K562 (cell line): ENCODE data around the gene HSPA4L. TPM values are rescaled to one million over a fixed set of nuclear protein-coding genes. Genes with fewer than 3 reads are reported as not detected.

Experiments
- ATAC-seq: fragments of 200-7000 bp; cut with Tn5 transposase; 3 replicates; pipeline ENCODE4 v1.9.1; 2020; ENCODE audit warnings: moderate library complexity
- BruUV-seq: library from RNA; stranded (reverse); fragments of 400-500 nt; replicated peaks from 2 replicates; lab custom pipeline; 2021; lab: Mats Ljungman, UMichigan
- CTCF ChIA-PET: fragments of 300-600 bp; formaldehyde crosslinking; extraction: SDS; loops from one replicate; lab custom pipeline; 2021; ENCODE audit warnings: low intra/inter-chr PET ratio; lab: Yijun Ruan, JAX
- POLR2A ChIA-PET: fragments of 300-600, 350-650 bp; sonication (Branson Sonifier 250); formaldehyde crosslinking; extraction: SDS; loops from one replicate; lab custom pipeline; 2021; ENCODE audit warnings: antibody characterized with exemption, inconsistent platforms; lab: Yijun Ruan, JAX
- DNase-seq, 4 experiments: peaks; one replicate each; pipeline versions ENCODE4 v3.0.0 to v3.0.0-alpha.2; 2011 to 2018; ENCODE audit warnings: low spot score in 3 of 4, mixed read lengths in 3 of 4; ENCODE audit errors: extremely low read depth in 1 of 4
- FAIRE-seq: peaks from 2 replicates; lab custom pipeline; 2011; peaks lifted over from hg19 to GRCh38; lab: Jason Lieb, UNC
- H2AFZ ChIP-seq: 2 replicates; pipeline ENCODE4 v1.6.0; 2011; ENCODE audit warnings: low read depth, low read length, control low read depth, inconsistent platforms
- H3K27ac ChIP-seq: fragments of 200-600 bp; 3 replicates; pipeline ENCODE4 v1.8.0; 2011; ENCODE audit warnings: low read depth, mild to moderate bottlenecking, control low read depth, inconsistent platforms, low read length, moderate library complexity, mixed read lengths; ENCODE audit errors: extremely low read depth
- H3K27me3 ChIP-seq, 2 experiments: fragments of 300-600 bp in 1 of 2; 2 replicates in 1 of 2; 3 replicates in 1 of 2; pipeline versions ENCODE4 v1.6.0 to v1.8.0; 2011; ENCODE audit warnings: inconsistent platforms in 2 of 2, low read length in 2 of 2, mild to moderate bottlenecking in 1 of 2, mixed read lengths in 1 of 2, moderate library complexity in 1 of 2; ENCODE audit not compliant: control insufficient read depth in 2 of 2, insufficient read depth in 2 of 2
- H3K36me3 ChIP-seq: fragments of 300-600 bp; 3 replicates; pipeline ENCODE4 v1.8.0; 2011; ENCODE audit warnings: mild to moderate bottlenecking, low read length, inconsistent platforms; ENCODE audit not compliant: control insufficient read depth, insufficient read depth
- H3K4me1 ChIP-seq, 2 experiments: fragments of 200-600 bp in 1 of 2; replicated peaks in 1 of 2; 2 replicates in 1 of 2; 3 replicates in 1 of 2; pipeline versions ENCODE4 v1.5.1 to v1.8.0; 2011; ENCODE audit warnings: inconsistent platforms in 2 of 2, low read length in 2 of 2, mild to moderate bottlenecking in 1 of 2, mixed read lengths in 1 of 2, moderate library complexity in 1 of 2; ENCODE audit not compliant: control insufficient read depth in 2 of 2, insufficient read depth in 2 of 2
- H3K4me2 ChIP-seq: 2 replicates; pipeline ENCODE4 v1.6.1; 2011; ENCODE audit warnings: low read length, control low read depth, inconsistent platforms, mixed read lengths; ENCODE audit not compliant: insufficient read depth
- H3K4me3 ChIP-seq: fragments of 200-600 bp; sonication (generic), shearing (Covaris generic); 2 replicates; pipeline ENCODE4 v1.5.1; 2016; ENCODE audit warnings: control low read depth, inconsistent platforms
- H3K79me2 ChIP-seq: fragments of 200-600 bp; 3 replicates; pipeline ENCODE4 v1.8.0; 2011; ENCODE audit warnings: low read length, inconsistent platforms; ENCODE audit not compliant: control insufficient read depth, insufficient read depth
- H3K9ac ChIP-seq, 2 experiments: 2 replicates each; pipeline versions ENCODE4 v1.6.0 to v1.6.1; 2011; ENCODE audit warnings: low read depth in 2 of 2, low read length in 2 of 2, control low read depth in 1 of 2, inconsistent platforms in 1 of 2, mild to moderate bottlenecking in 1 of 2, mixed read lengths in 1 of 2; ENCODE audit not compliant: insufficient read depth in 1 of 2
- H3K9me1 ChIP-seq: one replicate; pipeline ENCODE4 v1.6.0; 2011; ENCODE audit warnings: inconsistent platforms, mild to moderate bottlenecking, low read length, moderate library complexity; ENCODE audit not compliant: control insufficient read depth, insufficient read depth
- H3K9me3 ChIP-seq: replicated peaks from 2 replicates; pipeline ENCODE4 v1.5.1; 2011; ENCODE audit warnings: low read depth, low read length, inconsistent platforms; ENCODE audit not compliant: control insufficient read depth, insufficient read depth
- H4K20me1 ChIP-seq: replicated peaks from 2 replicates; pipeline ENCODE4 v1.6.1; 2011; ENCODE audit warnings: low read length, inconsistent platforms, mixed read lengths; ENCODE audit not compliant: control insufficient read depth, insufficient read depth
- CBX8 ChIP-seq: fragments of 200-600 bp; sonication (generic); IDR thresholded peaks from 2 replicates; pipeline ENCODE4 v1.6.1; 2012; ENCODE audit warnings: borderline replicate concordance, mixed run types, low read depth, mild to moderate bottlenecking, moderate library complexity, mixed read lengths, low read length, control low read depth, inconsistent platforms; ENCODE audit not compliant: poor library complexity, severe bottlenecking; ENCODE audit errors: extremely low read depth
- RBM25 ChIP-seq: fragments of 200-400 bp; formaldehyde crosslinking; IDR thresholded peaks from 2 replicates; pipeline ENCODE4 v1.6.1; 2018; ENCODE audit warnings: low read length, low read depth, moderate library complexity; ENCODE audit not compliant: severe bottlenecking
- STAT5B ChIP-seq: fragments of 250-450 bp; sonication (Bioruptor Pico); IDR thresholded peaks from 2 replicates; pipeline ENCODE4 v1.8.0; 2021; ENCODE audit warnings: mild to moderate bottlenecking, inconsistent platforms
- ZNF639 ChIP-seq, 2 experiments: fragments of 200-800 bp in 1 of 2; sonication (Bioruptor generic) in 1 of 2; sonication (generic) in 1 of 2; formaldehyde crosslinking in 1 of 2; IDR thresholded peaks in 1 of 2; conservative IDR thresholded peaks in 1 of 2; 2 replicates each; pipeline versions ENCODE4 v1.5.0 to v1.6.1; 2016 to 2020; ENCODE audit warnings: missing compliant biosample characterization in 1 of 2, missing genetic modification characterization in 1 of 2, missing genetic modification reagents in 1 of 2
- in situ Hi-C: fragments of 300-500 bp; cut with MboI; formaldehyde crosslinking; loops from 4 replicates; pipeline ENCODE4 v1.15.0; 2018; ENCODE audit warnings: inconsistent platforms, mixed read lengths
- intact Hi-C: fragments of 100-400 bp; cut with micrococcal nuclease; formaldehyde crosslinking; loops from 2 replicates; pipeline ENCODE4 v1.14.2; 2022
- polyA plus RNA-seq, 8 experiments: library from polyadenylated mRNA; depleted of rRNA in 4 of 8; stranded (reverse) in 5 of 8; unstranded in 3 of 8; fragments of >200 nt; fragmentation: Nextera tagmentation in 2 of 8; fragmentation: Illumina TruSeq in 1 of 8; extraction: Ambion mirVana in 2 of 8; extraction: Trizol in 1 of 8; gene quantifications; 2 replicates each; pipeline versions ENCODE4 v1.2.1 to v1.2.3, GENCODE V29; 2011 to 2014; ENCODE audit warnings: inconsistent platforms in 1 of 8, missing spikeins in 1 of 8
- total RNA-seq, 7 experiments: library from RNA; depleted of rRNA in 6 of 7; stranded (reverse); fragments of >200 nt in 6 of 7; fragmentation: Illumina TruSeq in 2 of 7; extraction: Trizol in 2 of 7; gene quantifications; 2 replicates each; pipeline versions ENCODE4 v1.2.1 to v1.2.3, GENCODE V29; 2011 to 2021; ENCODE audit warnings: low replicate concordance in 1 of 7

Gene HSPA4L
- total and polyA plus RNA-seq, 9 of the 15 experiments (the other 6 are each of a cell fraction or from before 2014, with no cell fraction given), result 12.3 to 37.0 (median 21.7) TPM

- Histone ChIP-seq H3K27ac (no peak overlapping the region), H4K20me1 (no peaks in the 10 kb centered on the region), H3K4me3 (no peak overlapping the region)
Observed at GRCh38 chr4:127856196-127856812, 74.2 kb downstream of the HSPA4L start.

More at GRCh38 chr4:127856196-127856812, 74.2 kb downstream of the HSPA4L start:
- in situ Hi-C loops, result no loop called here
- ChIA-PET CTCF (no interaction called here), POLR2A (no interaction called here)
- Histone ChIP-seq H3K27me3 (no peaks in the 10 kb centered on the region), H3K9me1 (no peaks in the 10 kb centered on the region), H3K79me2 (no peaks in the 10 kb centered on the region; the same call in 2 of the 3 replicates), H3K4me2 (no peak overlapping the region), H3K9me3 (peaks cover 2% of the 10 kb centered on the region), H3K36me3 (no peaks in the 10 kb centered on the region), H2AFZ (no peak overlapping the region), H3K9ac (no peak overlapping the region), H3K4me1 (no peaks in the 10 kb centered on the region; a peak in 1 of 5 replicates)
- ATAC-seq, result no peak
- DNase-seq, result no peak
- intact Hi-C loops, result no loop called here
- TF ChIP-seq ZNF639 (CRISPR knock-in tag; conservative IDR thresholded peaks at IDR 0.05 in 1 of 2, IDR thresholded peaks at IDR 0.05 in 1 of 2) (no peak), STAT5B (CRISPR knock-in tag) (no peak), RBM25 (no peak), CBX8 (no peak)
- BruUV-seq, result no TSS peak
- no peak for FAIRE-seq
